Measurements from ENCODE around the gene FRAS1.

DNA sequence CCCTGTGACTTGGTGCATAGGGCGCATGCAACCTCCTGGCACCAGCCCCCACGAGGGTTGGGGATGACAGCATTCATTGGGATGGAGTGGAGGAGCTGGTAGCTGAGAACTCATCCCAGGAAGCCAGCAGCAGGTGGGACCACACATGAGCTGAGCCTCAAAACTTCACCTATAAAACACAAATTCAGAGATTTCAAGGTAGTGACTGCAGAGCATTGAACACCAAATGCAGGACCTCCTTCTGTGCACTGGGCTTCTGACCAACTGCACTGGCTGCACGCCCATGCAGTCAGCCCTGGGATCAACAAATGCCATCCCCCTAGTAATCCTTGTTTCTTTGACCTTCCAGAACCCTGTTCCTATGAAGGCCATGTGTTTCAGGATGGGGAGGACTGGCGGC, 197.8 kb downstream of the FRAS1 start:
- TF ChIP-seq POLR2AphosphoS5 (IDR thresholded peaks at IDR 0.05; ENCODE audit: low read depth, low read length) (no peak), POLR2A (IDR thresholded peaks at IDR 0.05; ENCODE audit: low read depth, low read length) (no peak), SPI1 (IDR thresholded peaks at IDR 0.05; ENCODE audit: low read depth, low read length) (no peak)

All from GM12891 (cell line).